ENCODE measurements around the gene COMT.
A peak's percentile ranks its signal among the peaks of the same experiment; 100 is the strongest.

GRCh38 chr22:19971276-19972124 is 29.9 kb downstream of the COMT start:
- TF ChIP-seq CTCF (IDR thresholded peaks at IDR 0.05 in 8 of 11, conservative IDR thresholded peaks at IDR 0.05 in 3 of 11) (no peak), POLR2A (IDR thresholded peaks at IDR 0.05) (no peak), POLR2AphosphoS5 (IDR thresholded peaks at IDR 0.05) (peak; percentile 22 to 71 (median 39))
